HG02759 (cell line): ENCODE data around the gene PYGO2.

Experiments
- ATAC-seq: cut with Tn5 transposase; IDR thresholded peaks from one replicate; pipeline ENCODE4 v1.9.1; 2021; ENCODE audit warnings: mild to moderate bottlenecking, moderate library complexity; ENCODE audit not compliant: unreplicated experiment

PYGO2 gene

DNA sequence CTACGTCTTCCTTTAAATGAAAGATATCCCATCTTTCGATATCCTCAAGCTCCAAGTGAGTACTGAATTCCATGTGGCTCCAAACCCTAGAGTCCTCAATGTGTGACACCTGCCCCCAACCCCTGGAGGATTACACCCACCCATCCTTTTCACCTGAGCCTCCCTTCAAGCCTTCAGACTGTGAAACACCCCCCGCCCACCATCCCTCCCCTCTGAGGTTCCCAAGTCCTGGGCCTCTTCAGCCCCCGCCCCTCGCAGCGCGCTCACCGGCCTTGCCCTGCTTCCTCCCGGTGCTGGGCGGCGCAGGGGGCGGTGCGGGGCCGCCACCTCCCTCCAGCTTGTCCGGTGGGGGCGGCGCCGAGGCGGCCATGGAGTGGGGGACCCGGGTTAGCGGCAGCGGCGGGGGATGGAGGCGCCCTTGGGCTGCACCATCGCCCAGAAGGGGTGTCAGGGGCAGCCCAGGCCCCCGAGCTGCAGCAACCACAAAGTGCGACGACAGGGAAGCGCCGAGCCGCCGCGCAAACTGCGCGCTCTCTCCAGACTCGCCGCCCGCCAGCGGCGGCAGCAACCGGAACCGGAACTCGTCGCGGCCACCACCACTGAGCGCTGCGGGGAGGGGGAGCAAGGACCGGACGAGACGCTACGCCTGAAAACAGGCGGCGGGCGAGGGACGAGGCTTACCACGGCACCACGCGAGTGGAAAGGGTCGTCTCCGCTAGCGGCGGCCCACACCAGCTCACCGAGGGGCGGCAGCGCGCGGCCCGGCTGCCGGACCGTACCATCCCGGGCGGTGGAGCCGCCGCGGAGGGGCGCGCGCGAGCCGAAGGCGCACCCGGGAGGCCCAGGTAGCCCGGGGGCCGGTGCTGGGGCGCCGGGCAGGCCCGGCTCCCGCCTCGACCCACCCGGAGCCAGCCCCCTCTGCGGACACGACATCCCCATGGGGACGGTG lies at the start of gene PYGO2:
Gene PYGO2, minus strand, starts transcription at position 576 of the 949 bp plus-strand sequence. Its CDS starts 206 bp downstream, at position 370.
- peak; percentile 84 for ATAC-seq

- ATAC-seq = no peak
Observed at GRCh38 chr1:155011004-155011416, 49.4 kb upstream of the PYGO2 start.

DNA sequence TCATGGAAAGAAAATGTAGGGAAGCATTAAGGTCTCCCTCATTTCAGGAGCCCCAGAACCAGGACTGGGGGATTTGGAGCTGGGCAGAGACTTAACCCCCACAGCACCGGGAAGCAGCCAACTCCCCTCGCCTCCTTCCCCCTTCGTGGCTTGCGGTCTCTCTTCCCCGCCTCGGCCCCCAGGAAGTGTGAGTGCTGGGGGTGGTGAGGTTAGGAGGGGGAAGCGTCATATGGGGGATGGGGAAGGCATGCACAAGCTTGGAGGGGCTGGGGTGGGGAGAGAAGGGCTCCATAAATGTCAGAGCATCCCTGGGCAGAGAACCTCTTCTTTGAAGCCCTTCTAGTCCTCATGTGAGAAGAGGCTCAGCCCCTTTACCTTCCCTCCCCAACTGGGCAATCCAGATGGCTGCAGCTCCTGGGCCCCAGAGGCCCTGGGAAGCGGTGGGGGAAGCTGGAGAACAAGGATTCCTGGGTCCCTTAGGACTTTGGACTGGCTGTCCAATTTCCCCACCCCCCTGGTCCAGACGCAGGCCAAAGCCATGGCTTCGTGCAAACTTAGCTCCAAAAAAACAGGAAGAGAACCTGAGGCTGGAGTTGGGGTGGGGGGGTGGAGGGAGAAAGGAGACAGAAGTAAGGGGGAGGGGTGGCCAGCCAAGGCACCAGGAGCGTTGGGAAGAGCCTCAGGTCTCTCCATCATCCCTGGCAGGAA lies 48.8 kb upstream of the PYGO2 start:
- no peak for ATAC-seq

GRCh38 chr1:155009742-155010141 lies 48.2 kb upstream of the PYGO2 start:
- no peak for ATAC-seq

- no peak for ATAC-seq
Observed at GRCh38 chr1:155009221-155009711, 47.7 kb upstream of the PYGO2 start.

DNA sequence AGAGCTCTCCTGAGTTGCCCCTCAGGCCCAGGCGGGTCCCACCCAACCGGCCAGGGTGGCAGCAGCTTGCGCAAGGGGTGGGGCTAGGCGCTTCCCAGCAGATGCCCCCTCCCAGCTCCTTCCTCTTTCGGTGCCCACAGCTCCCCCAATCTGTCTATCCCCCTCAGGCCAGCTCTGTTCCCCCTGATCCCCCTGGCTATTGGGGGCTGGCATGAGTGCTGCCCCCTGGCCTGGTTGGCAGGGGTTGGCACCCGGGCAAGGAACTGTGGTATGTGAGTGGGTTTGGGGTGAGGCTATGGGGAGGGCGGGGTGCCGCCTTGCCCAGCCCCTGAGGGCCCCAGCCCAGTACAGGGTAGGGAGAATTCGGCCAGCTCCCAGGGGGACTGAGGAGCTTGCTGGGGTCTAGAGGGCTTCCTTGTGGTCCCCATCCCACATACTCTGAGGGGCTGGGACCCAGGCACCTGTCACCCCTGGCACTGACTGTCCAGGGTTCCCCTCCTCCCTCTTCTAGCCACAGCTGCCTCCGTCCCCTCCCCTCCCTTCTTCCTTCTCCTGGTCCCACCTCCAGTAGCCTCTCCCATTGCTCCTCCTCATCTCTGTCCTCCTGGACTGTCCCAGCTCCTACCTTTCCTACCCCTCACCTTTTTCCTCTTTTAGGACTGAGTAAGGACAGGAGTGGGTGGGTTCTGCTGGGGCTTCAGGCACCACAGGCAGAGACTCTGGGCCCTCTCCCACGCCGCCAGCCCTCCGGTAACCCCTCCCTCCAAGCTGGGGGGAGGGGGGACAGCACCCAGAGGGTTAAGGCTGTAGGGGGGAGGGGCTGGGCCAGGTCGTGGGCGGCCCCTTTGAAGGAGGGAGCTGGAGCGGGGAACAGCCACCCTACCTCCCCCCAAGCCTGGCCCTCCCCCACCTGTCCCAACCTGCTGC lies 46.7 kb upstream of the PYGO2 start:
- ATAC-seq = no peak

GRCh38 chr1:155007251-155007828 lies 45.8 kb upstream of the PYGO2 start:
- ATAC-seq = no peak

DNA sequence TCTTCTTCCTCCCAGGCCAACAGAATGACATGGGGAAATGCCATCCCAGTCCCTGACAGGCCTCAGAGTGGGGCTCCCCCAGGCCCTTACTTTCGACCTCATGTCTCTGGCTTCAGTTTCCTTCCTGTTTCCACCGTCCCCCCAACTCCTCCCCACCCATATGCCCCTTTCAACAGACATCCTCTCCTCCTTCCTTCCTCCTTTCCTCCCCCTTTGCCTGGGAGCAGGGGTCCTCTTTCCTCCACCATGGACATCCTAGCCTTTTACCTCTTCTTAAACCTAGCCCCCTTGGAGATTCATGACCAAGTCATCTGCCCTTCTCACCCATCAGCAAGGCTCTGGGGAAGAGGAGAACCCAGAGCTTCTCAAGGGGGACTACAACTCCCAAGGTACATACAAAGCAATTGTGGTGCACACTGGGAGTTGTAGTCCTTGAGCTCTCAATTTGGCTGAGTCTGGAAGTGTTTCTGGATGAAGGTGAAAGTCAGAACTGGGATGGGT lies 45.1 kb upstream of the PYGO2 start:
- ATAC-seq = no peak

GRCh38 chr1:155005076-155006011 lies 43.8 kb upstream of the PYGO2 start:
- no peak for ATAC-seq

DNA sequence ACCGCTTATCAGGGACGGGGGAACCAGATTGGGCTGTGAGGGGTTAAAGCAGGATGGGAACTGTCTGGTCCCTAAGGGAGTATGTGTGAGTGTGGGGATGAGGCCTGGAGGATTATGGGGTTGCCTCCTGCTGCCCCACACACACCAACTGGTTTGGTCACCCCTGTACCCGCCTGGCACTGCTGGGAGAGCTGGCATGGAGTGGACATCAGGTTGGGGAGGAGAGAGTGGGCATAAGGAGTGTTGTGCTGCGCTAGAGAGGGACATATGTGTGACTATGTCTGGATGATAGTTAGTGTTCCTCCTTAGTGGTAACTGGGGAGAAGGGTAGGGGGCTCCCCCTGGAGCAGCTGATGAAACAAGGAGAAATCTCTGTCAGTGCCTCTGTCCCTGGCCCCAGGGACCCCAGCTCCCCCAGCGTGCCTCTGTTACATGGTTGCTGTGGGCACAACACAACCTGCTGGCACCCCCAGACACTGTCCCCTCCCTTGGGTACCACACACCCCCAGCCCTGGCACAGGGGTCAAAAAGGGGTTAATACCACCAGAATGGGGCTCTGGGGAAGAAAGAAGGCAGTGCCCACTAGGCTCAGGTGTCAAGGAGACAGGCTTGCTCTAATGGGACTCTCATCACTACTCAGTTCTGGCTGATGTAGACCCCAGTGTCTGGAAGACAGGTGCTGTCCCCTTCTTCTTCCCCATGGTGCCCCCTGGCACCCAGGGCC lies 42.9 kb upstream of the PYGO2 start:
- no peak for ATAC-seq

- ATAC-seq = no peak
Observed at GRCh38 chr1:155003766-155004351, 42.3 kb upstream of the PYGO2 start.

DNA sequence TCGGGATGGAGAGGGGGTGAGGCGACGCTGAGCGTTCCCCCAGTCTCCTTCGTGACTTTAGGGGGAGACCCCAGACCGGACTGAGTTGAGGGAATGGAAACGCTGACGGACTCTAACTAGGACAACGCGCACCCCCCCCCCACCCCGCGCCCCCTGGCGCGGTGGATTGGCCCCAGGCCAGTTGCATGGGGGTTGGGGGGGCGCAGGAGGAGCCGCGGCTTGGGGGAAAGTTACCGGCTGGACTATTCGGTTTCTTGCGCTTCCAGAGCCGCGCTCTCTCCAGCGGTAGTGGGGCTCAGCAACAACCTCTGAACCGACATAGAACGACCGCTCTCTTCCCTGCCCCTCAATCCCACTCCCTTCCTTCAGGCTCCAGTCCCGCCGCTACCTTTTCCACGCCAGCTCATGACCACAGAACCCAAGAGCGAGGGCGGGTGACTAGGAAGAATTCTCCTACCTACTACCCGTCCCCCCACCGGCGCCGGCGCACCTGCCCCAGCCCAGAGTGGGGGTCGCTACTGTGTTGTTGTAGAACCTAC lies 41.7 kb upstream of the PYGO2 start:
- ATAC-seq = no peak

DNA sequence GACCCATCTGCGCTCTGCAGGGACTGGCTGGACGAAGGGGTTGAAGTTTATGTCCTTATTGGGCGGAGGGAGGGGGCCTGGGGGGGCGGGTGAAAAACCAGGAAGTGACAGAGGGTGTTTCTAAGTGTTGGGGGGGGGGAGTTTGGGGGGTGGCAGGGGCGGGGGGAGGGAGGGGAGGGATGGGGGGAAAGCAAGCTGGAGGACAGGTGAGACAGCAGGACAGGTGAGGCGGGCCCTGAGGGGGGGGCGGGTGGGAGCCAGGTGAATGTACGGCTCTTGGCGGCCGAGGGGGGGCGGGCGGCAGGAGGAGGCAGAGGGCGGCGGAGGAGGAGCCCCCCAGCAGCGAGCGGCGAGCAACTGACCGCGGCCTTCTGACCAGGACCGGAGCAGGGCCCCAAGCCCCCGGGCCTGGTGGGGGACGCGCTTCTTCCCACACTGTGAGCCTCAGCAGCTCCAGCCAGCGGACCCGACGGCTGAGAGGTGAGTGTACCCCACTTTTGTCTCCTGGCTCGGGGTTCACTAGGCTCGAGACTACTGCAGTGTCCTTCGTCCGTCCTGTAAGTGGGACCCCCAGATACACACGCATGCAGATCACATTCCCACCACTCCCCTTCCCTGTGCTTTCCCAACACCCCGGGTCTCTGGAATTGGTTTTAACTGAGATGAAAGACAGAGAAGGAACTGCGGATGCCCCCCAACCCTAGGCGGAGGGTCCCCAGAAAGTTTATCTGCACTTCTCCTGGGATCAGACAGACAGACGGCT lies 41.1 kb upstream of the PYGO2 start, which contains the start of gene ZBTB7B:
Gene ZBTB7B, plus strand, starts transcription at position 339 of the 763 bp plus-strand sequence. CDS start 11,859 bp downstream, outside the sequence.
- no peak for ATAC-seq

DNA sequence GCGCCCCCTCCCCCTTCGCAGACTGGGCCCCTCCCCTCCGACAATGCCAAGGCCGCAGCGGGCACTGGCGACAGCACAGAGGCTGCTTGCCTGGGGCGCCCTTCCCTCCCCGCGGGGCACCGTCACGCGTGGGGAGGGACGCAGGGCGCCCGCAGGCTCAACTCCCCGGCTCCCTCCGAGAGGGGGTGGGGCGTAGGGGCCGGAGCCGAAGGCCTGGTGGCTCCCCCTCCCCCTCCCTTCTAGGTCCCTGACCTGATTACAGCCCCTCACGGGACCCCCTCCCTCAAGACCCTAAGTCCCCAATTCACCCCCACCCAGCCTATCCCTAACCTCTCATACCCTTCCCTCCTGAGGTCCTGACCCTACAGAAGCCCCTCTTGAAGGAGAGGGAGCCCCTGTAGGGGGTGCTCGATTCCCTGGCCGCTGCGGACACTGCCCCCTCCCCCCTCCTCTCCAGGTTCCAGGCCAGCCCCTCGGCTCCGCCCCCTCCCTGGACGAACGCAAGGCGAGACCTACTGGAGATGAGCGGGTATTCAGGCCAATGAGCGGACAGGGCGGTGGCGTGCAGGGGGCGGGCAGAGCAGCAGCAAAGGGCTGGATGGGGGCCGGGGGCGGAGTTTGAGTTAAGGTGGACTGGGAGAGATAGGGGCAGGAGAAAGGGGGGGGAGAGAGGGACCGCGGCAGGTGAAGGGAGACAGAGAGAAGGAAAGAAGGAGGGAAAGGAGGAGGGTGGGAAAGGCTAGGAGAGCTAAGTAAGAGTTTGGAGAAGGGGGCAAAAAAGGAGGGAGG lies 40.3 kb upstream of the PYGO2 start:
- peak; percentile 53 for ATAC-seq

- no peak for ATAC-seq
Observed at GRCh38 chr1:155001425-155001674, 39.8 kb upstream of the PYGO2 start.

- peak; percentile 43 for ATAC-seq
Observed at GRCh38 chr1:155000726-155001424, 39.3 kb upstream of the PYGO2 start.
